Fibroblast of skin of back (primary cell): ENCODE data around the gene DLG2.

Source experiments
- DNase-seq: peaks from one replicate; pipeline ENCODE4 v3.0.0-alpha.2; 2013

Gene DLG2

GRCh38 chr11:83661491-83662350 is 1965.4 kb downstream of the DLG2 start:
- no peak for DNase-seq

DNA sequence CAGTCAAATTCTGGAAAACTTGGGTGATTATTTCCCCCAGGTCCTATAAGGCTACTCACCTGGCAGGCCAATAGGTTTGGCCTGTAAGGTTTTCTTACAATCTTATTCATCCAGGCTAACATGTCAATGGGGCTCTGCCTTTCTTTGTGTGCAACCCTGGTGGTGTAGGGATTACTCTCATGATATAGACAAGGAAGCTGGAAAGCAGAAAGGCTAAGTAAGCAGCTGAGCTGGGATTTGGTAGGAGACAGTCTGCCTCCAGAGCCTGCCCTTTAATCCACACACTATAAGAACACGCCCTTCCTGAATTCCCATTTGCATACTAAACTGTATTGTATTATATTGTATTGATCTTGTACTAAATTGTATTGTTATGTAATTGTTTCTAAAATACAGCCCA is 1967.7 kb downstream of the DLG2 start:
- DNase-seq = no peak

- DNase-seq = peak; percentile 6
Observed at GRCh38 chr11:83656796-83657330, 1970.3 kb downstream of the DLG2 start.

- DNase-seq = no peak
Observed at GRCh38 chr11:83655976-83656375, 1971.2 kb downstream of the DLG2 start.

- no peak for DNase-seq
Observed at GRCh38 chr11:83649528-83649855, 1977.7 kb downstream of the DLG2 start.

- DNase-seq = no peak
Observed at GRCh38 chr11:83648610-83649527, 1978.3 kb downstream of the DLG2 start.

DNA sequence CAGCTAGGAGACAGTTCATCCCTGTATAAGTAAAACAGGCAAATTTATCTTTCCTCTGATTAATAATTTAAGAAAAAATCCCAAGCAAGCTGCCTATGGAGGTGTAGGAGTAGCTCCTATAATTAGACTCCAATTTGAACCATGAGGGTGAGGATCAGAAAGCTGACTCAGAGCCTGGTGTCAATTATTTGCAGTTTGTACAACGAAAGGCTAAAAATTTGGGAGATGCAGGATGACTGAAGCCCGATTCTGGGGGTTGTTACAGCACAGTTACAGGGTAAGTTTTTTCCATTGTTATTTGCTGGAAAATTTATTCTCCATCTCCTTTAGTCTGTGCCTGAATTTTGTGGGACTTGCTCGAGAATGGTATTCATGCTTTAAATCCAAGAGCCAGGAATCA is 1981.6 kb downstream of the DLG2 start:
- DNase-seq = no peak

DNA sequence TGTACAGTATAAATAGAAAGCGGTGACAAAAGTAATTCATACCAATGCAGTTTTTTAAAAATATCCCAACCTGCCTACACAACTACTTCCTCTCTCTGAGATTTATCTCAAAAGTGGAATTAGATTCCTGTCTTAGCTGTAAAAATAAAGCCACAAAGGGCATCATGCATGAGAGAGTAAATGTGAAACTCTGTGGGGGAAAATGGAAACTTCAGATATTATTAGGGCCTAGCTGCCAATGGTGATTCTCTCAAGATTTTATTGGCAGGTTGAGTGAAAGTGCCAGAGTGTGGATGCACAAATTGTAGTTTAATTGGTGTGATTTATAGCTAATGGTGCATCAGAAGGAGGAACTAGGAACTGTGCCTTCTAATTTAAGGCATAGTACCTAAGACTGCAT is 1984.0 kb downstream of the DLG2 start:
- no peak for DNase-seq

- DNase-seq = no peak
Observed at GRCh38 chr11:83642500-83642899, 1984.6 kb downstream of the DLG2 start.

- peak; percentile 9 for DNase-seq
Observed at GRCh38 chr11:83641511-83641910, 1985.6 kb downstream of the DLG2 start.

GRCh38 chr11:83639995-83640758 is 1987.0 kb downstream of the DLG2 start:
- no peak for DNase-seq

- DNase-seq = no peak
Observed at GRCh38 chr11:83635166-83635565, 1992.0 kb downstream of the DLG2 start.

- no peak for DNase-seq
Observed at GRCh38 chr11:83630211-83630610, 1996.9 kb downstream of the DLG2 start.

- no peak for DNase-seq
Observed at GRCh38 chr11:83629775-83630174, 1997.4 kb downstream of the DLG2 start.

- no peak for DNase-seq
Observed at GRCh38 chr11:83628622-83629355, 1998.4 kb downstream of the DLG2 start.

GRCh38 chr11:83625336-83625735 is 2001.8 kb downstream of the DLG2 start:
- no peak for DNase-seq

GRCh38 chr11:83617671-83618070 is 2009.5 kb downstream of the DLG2 start:
- DNase-seq = no peak

- no peak for DNase-seq
Observed at GRCh38 chr11:83613767-83614121, 2013.4 kb downstream of the DLG2 start.

- DNase-seq = no peak
Observed at GRCh38 chr11:83612891-83613766, 2014.0 kb downstream of the DLG2 start.

GRCh38 chr11:83611600-83611999 is 2015.5 kb downstream of the DLG2 start:
- DNase-seq = no peak

DNA sequence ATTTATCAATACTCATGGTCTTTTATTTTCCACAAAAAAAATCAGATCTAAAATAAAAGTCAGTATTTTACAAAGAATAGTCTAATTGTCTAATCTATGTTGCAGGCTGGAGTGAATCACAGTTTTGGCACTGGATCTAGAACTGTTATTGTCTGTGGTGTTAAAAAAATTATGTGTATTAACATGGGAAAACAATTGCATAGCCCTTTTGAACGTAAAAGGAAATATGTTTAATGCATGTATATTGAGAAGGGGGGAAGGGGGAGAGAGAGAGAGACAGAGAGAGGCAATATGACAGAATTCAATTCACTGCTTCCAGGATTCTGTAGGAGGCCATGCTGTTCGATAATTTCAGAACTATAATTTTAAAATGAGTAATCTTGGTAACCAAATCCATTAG is 2016.1 kb downstream of the DLG2 start:
- no peak for DNase-seq
